Cardiac fibroblast (primary cell): Measurements from ENCODE around the gene USP24.

ENCODE experiments used
- DNase-seq, 2 donors: peaks; one replicate each; pipeline versions ENCODE4 v3.0.0 to v3.0.0-alpha.2; 2010; ENCODE audit warnings: low read depth in 2 of 2
- H3K4me3 ChIP-seq, 2 donors: replicated peaks in 1 of 2; 1 replicate in 1 of 2; 2 replicates in 1 of 2; pipeline ENCODE4 v1.5.1; 2011; ENCODE audit warnings: low read depth in 2 of 2, low read length in 2 of 2, mild to moderate bottlenecking in 2 of 2, moderate library complexity in 1 of 2
- CTCF ChIP-seq: IDR thresholded peaks from one replicate; pipeline ENCODE4 v1.5.1; 2011; ENCODE audit warnings: low read depth, mild to moderate bottlenecking, low read length, inconsistent platforms

Gene USP24

GRCh38 chr1:55217226-55217986 is 2.2 kb upstream of the USP24 start:
- no peak overlapping the region for H3K4me3 ChIP-seq
- peak in 1 of 2 donors; percentile 46 for DNase-seq
- no peak for TF ChIP-seq CTCF

- no peak for TF ChIP-seq CTCF
These were observed 932 bp upstream of the USP24 start for GRCh38 chr1:55216096-55216495.

GRCh38 chr1:55214934-55215193 is 300 bp downstream of the USP24 start:
- DNase-seq: peak in 1 of 2 donors; percentile 50
- TF ChIP-seq CTCF: no peak
- peak overlapping the region; percentile 72 to 85 for H3K4me3 ChIP-seq

More at GRCh38 chr1:55216096-55216495, 932 bp upstream of the USP24 start:
- DNase-seq: no peak
- H3K4me3 ChIP-seq: peak overlapping the region; percentile 73 to 85

- peak in 1 of 2 donors; percentile 29 for DNase-seq
- TF ChIP-seq CTCF: no peak
- H3K4me3 ChIP-seq: peak overlapping the region; percentile 72 to 85
These were observed 791 bp downstream of the USP24 start for GRCh38 chr1:55214212-55214933.

- DNase-seq: no peak
- H3K4me3 ChIP-seq: peak overlapping the region; percentile 72 to 85
- no peak for TF ChIP-seq CTCF
These were observed 1.3 kb downstream of the USP24 start for GRCh38 chr1:55213885-55214211.

- H3K4me3 ChIP-seq: peak overlapping the region; percentile 72 to 85
- TF ChIP-seq CTCF: no peak
- no peak for DNase-seq
These were observed 1.8 kb downstream of the USP24 start for GRCh38 chr1:55213151-55213884.
